Measurements from ENCODE around the gene EZH2. TPM values are rescaled to one million over a fixed set of nuclear protein-coding genes. Genes with fewer than 3 reads are reported as not detected.

The EZH2 gene
- total RNA-seq, 1 experiment from 2014 or later = 30.5 TPM

DNA sequence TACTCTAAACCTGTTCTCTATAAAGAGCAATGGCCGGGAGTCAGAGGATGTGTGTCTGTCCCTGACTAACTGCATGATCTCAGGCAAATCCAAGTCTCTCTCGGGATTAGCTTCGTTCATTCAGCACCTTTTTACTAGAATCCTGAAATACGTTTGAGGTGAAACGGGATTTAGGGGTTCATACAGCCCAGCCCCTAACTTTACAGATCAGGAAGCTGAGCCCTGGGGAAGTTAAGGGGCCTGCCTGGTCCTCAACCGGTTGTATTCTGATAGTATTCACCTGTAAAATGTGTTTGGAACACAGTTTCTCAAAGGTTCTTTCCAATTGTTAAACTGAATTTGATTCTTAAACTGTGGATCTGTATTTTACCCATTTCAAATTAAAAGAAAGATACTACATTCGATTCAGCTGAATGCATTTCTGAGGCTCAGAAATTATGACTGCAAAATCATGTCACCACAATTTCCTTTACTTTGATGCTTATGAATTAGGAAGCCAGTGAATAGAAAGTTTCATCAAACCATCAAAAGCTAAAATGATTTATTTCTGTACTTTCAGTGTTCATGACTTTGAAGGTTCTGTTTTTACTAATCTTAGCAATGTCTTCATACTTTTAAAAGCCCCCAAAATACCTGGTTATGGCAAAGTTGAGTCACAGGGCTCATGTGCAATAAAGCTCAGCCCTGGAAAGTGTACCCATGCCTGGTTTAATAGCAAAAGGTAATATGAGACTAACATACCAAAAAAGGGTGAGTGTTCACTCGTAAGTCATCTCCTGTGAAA is 28.9 kb upstream of the EZH2 start:
- Histone ChIP-seq H3F3A (ENCODE audit: low read length, unreplicated experiment) (no peaks in the 10 kb centered on the region), H3K27ac (ENCODE audit: low read length) (peak overlapping the region; percentile 0; the same call in 1 of the 2 replicates), H3K36me3 (ENCODE audit: low read depth, low read length) (no peaks in the 10 kb centered on the region), H3K9me3 (ENCODE audit: low read length) (no peaks in the 10 kb centered on the region), H3K4me1 (ENCODE audit: insufficient read depth, low read length) (peaks cover 22% of the 10 kb centered on the region), H3K9ac (ENCODE audit: low read length) (no peak overlapping the region), H3K79me2 (ENCODE audit: low read length) (no peaks in the 10 kb centered on the region), H4K20me1 (ENCODE audit: low read length) (no peaks in the 10 kb centered on the region), H3K27me3 (ENCODE audit: low read length) (no peaks in the 10 kb centered on the region), H2AFZ (ENCODE audit: low read length) (0 out of 2 replicates have a peak overlapping the region, but pooled peaks have one; percentile 12), H3K9me2 (replicated peaks; ENCODE audit: low read length) (no peaks in the 10 kb centered on the region), H3K4me3 (ENCODE audit: low read length) (peak overlapping the region; percentile 14; the same call in 1 of the 2 replicates), H3K4me2 (ENCODE audit: low read length) (peak overlapping the region; percentile 59)
- CTCF ChIA-PET = no interaction called here
- TF ChIP-seq, protein P1, sequence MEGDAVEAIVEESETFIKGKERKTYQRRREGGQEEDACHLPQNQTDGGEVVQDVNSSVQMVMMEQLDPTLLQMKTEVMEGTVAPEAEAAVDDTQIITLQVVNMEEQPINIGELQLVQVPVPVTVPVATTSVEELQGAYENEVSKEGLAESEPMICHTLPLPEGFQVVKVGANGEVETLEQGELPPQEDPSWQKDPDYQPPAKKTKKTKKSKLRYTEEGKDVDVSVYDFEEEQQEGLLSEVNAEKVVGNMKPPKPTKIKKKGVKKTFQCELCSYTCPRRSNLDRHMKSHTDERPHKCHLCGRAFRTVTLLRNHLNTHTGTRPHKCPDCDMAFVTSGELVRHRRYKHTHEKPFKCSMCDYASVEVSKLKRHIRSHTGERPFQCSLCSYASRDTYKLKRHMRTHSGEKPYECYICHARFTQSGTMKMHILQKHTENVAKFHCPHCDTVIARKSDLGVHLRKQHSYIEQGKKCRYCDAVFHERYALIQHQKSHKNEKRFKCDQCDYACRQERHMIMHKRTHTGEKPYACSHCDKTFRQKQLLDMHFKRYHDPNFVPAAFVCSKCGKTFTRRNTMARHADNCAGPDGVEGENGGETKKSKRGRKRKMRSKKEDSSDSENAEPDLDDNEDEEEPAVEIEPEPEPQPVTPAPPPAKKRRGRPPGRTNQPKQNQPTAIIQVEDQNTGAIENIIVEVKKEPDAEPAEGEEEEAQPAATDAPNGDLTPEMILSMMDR (conservative IDR thresholded peaks at IDR 0.05; ENCODE audit: low read depth, low read length) = no peak
- TF ChIP-seq EZH2phosphoT487 (IDR thresholded peaks at IDR 0.05; ENCODE audit: borderline replicate concordance, low read length) (no peak), EZH2 (IDR thresholded peaks at IDR 0.05; ENCODE audit: low read length, unreplicated experiment) (no peak)
- POLR2A ChIA-PET (ENCODE audit: unreplicated experiment) = no interaction called here
- ATAC-seq (peak; percentile 80), DNase-seq (peak; percentile 67)
- intact Hi-C loops (cut with micrococcal nuclease) = loop anchor here (1.0 kb wide), 1 partner anchor 28 kb away; no protein-coding TSS in a partner anchor
- BruUV-seq (replicated peaks) = no TSS peak

DNA sequence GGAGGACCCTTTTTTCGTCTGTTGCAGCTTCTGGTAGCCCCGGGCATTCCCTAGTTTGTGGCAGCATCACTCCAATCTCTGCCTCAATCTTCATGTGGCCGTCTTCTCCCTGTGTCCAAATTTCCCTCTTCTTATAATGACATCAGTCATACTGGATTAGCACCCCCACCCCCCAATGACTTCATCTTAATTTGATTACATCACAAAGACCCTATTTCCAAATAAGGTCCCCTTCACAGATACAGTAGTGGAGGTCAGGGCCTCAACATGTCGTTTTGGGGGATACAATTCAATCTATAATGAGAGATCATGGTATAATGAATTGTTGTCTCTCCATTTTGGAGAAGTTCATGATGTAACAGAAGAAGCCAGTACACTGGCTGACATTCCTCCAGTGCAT is 28.1 kb upstream of the EZH2 start:
- Histone ChIP-seq H3K4me1 (ENCODE audit: insufficient read depth, low read length) (peaks cover 22% of the 10 kb centered on the region), H3K36me3 (ENCODE audit: low read depth, low read length) (no peaks in the 10 kb centered on the region), H3K9ac (ENCODE audit: low read length) (no peak overlapping the region), H3K4me2 (ENCODE audit: low read length) (no peak overlapping the region), H3K27me3 (ENCODE audit: low read length) (no peaks in the 10 kb centered on the region), H3K9me2 (replicated peaks; ENCODE audit: low read length) (no peaks in the 10 kb centered on the region), H3K9me3 (ENCODE audit: low read length) (no peaks in the 10 kb centered on the region), H3K79me2 (ENCODE audit: low read length) (no peaks in the 10 kb centered on the region), H3K4me3 (ENCODE audit: low read length) (no peak overlapping the region), H3F3A (ENCODE audit: low read length, unreplicated experiment) (no peaks in the 10 kb centered on the region), H2AFZ (ENCODE audit: low read length) (no peak overlapping the region), H4K20me1 (ENCODE audit: low read length) (no peaks in the 10 kb centered on the region), H3K27ac (ENCODE audit: low read length) (no peak overlapping the region)
- no TSS peak for BruUV-seq (replicated peaks)
- TF ChIP-seq, protein P1 (conservative IDR thresholded peaks at IDR 0.05; ENCODE audit: low read depth, low read length) = no peak
- DNase-seq (no peak), ATAC-seq (no peak)
- ChIA-PET POLR2A (ENCODE audit: unreplicated experiment) (no interaction called here), CTCF (no interaction called here)
- intact Hi-C loops (cut with micrococcal nuclease) = no loop called here

DNA sequence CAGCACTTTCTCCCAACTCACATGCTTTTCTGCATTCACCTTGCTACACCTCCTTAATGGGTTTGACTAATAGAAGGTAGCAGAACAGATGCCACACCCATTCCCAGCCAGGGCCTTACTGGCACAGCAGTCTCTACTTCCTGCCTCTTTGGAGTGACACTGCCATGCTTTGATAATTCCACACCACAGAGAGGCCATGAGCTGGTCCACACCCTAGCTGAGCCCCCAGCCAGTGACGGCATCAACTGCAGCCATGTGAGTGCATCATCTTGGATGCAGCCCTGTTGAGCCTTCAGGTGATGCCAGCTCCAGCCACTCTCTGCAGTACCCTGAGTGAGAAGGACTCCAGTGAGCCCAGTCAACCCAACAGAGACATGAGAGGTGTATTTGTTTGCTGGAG is 27.5 kb upstream of the EZH2 start:
- Histone ChIP-seq H3K9ac (ENCODE audit: low read length) (no peak overlapping the region), H3K4me2 (ENCODE audit: low read length) (no peak overlapping the region), H3K9me2 (replicated peaks; ENCODE audit: low read length) (no peaks in the 10 kb centered on the region), H3K27me3 (ENCODE audit: low read length) (no peaks in the 10 kb centered on the region), H3K36me3 (ENCODE audit: low read depth, low read length) (no peaks in the 10 kb centered on the region), H3K27ac (ENCODE audit: low read length) (no peak overlapping the region), H3K4me3 (ENCODE audit: low read length) (no peak overlapping the region), H3K79me2 (ENCODE audit: low read length) (no peaks in the 10 kb centered on the region), H3K4me1 (ENCODE audit: insufficient read depth, low read length) (peaks cover 22% of the 10 kb centered on the region), H3K9me3 (ENCODE audit: low read length) (no peaks in the 10 kb centered on the region), H4K20me1 (ENCODE audit: low read length) (no peaks in the 10 kb centered on the region), H2AFZ (ENCODE audit: low read length) (no peak overlapping the region), H3F3A (ENCODE audit: low read length, unreplicated experiment) (no peaks in the 10 kb centered on the region)
- TF ChIP-seq, protein P1 (conservative IDR thresholded peaks at IDR 0.05; ENCODE audit: low read depth, low read length) = no peak
- TF ChIP-seq EZH2 (IDR thresholded peaks at IDR 0.05; ENCODE audit: low read length, unreplicated experiment) = no peak
- no peak for TF ChIP-seq EZH2phosphoT487 (IDR thresholded peaks at IDR 0.05; ENCODE audit: borderline replicate concordance, low read length)
- ChIA-PET CTCF (no interaction called here), POLR2A (ENCODE audit: unreplicated experiment) (no interaction called here)
- no TSS peak for BruUV-seq (replicated peaks)
- ATAC-seq (no peak), DNase-seq (no peak)
- intact Hi-C loops (cut with micrococcal nuclease) = no loop called here

Measured in PC-3 (cell line).